Measurements from ENCODE around the gene SPINK6.

The SPINK6 gene, protein sequence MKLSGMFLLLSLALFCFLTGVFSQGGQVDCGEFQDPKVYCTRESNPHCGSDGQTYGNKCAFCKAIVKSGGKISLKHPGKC

DNA sequence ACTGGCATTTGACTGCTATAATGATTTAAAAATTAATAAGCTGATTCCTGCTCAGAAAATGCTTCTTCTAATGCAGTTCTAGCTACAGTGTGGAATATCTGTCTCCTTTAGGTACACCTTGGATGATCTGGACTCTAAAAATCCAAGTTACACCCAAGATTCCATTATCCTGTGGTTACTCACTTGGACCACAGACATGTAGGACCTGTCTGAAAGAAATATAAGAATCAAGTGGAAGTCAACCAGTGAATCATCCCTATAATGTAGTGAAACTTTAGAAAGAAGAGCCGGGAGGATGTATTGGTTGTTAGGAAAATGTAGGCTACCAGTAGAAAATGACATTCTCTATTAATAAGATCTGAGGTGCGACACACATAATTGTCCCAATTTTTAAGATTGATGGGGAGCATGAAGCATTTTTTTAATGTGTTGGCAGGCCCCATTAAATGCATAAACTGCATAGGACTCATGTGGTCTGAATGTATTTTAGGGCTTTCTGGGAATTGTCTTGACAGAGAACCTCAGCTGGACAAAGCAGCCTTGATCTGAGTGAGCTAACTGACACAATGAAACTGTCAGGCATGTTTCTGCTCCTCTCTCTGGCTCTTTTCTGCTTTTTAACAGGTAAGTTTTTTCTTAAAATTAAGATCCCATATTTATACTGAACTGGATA, at the start of gene SPINK6:
Gene SPINK6, plus strand, starts transcription at position 512 of the 673 bp plus-strand sequence. Its CDS starts 55 bp downstream, at position 567.
- Histone ChIP-seq H3K9me3 (ENCODE audit: control insufficient read depth in 1 of 2, low read length in 2 of 2) (no peaks in the 10 kb centered on the region), H3K4me1 (ENCODE audit: control insufficient read depth in 1 of 2, insufficient read depth in 2 of 2, low read length in 2 of 2) (no peaks in the 10 kb centered on the region), H3K27ac (ENCODE audit: low read depth, low read length) (no peak within 1 kb of the TSS), H3K9ac (ENCODE audit: low read depth in 1 of 2, low read length in 2 of 2) (no peak within 1 kb of the TSS), H3K27me3 (ENCODE audit: control insufficient read depth in 1 of 2, insufficient read depth in 2 of 2, low read length in 2 of 2) (peaks cover 0 to 3% of the 10 kb centered on the region in 2 donors), H3K36me3 (ENCODE audit: control insufficient read depth in 1 of 2, insufficient read depth in 2 of 2, low read length in 2 of 2) (no peaks in the 10 kb centered on the region), H3K4me3 (ENCODE audit: low read depth in 1 of 2, low read length in 2 of 2) (no peak within 1 kb of the TSS)

GRCh38 chr5:148156609-148157008, 46.2 kb upstream of the SPINK6 start:
- H3K9ac ChIP-seq (ENCODE audit: low read depth in 1 of 2, low read length in 2 of 2) = no peak overlapping the region
- no peaks in the 10 kb centered on the region for H3K9me3 ChIP-seq (ENCODE audit: control insufficient read depth in 1 of 2, low read length in 2 of 2)
- no peak overlapping the region for H3K27ac ChIP-seq (ENCODE audit: low read depth, low read length)
- H3K4me3 ChIP-seq (ENCODE audit: low read depth in 1 of 2, low read length in 2 of 2) = no peak overlapping the region
- H3K36me3 ChIP-seq (ENCODE audit: control insufficient read depth in 1 of 2, insufficient read depth in 2 of 2, low read length in 2 of 2) = no peaks in the 10 kb centered on the region
- H3K27me3 ChIP-seq (ENCODE audit: control insufficient read depth in 1 of 2, insufficient read depth in 2 of 2, low read length in 2 of 2) = no peaks in the 10 kb centered on the region
- no peaks in the 10 kb centered on the region for H3K4me1 ChIP-seq (ENCODE audit: control insufficient read depth in 1 of 2, insufficient read depth in 2 of 2, low read length in 2 of 2)

DNA sequence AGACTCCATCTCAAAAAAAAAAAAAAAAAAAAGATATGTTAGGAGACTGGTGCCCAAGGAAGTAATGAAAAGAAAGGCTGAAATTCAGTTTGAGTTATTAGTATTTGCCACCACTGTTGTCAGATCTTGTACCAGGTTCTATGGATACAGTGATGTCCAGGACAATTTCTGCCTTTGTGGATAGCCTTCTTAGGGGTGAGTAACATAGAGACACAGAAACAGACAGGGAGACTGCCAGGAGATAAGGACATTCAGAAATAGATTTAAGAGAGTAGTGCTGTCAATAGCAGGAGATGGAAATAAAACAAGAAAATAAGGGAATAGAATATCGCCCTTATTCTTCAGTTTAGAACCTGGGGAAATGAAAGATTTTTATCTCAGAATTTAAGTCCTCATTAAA, 40.8 kb upstream of the SPINK6 start:
- Histone ChIP-seq H3K27me3 (ENCODE audit: control insufficient read depth in 1 of 2, insufficient read depth in 2 of 2, low read length in 2 of 2) (no peaks in the 10 kb centered on the region), H3K36me3 (ENCODE audit: control insufficient read depth in 1 of 2, insufficient read depth in 2 of 2, low read length in 2 of 2) (no peaks in the 10 kb centered on the region), H3K4me1 (ENCODE audit: control insufficient read depth in 1 of 2, insufficient read depth in 2 of 2, low read length in 2 of 2) (no peaks in the 10 kb centered on the region), H3K9me3 (ENCODE audit: control insufficient read depth in 1 of 2, low read length in 2 of 2) (no peaks in the 10 kb centered on the region), H3K27ac (ENCODE audit: low read depth, low read length) (no peak overlapping the region), H3K9ac (ENCODE audit: low read depth in 1 of 2, low read length in 2 of 2) (no peak overlapping the region), H3K4me3 (ENCODE audit: low read depth in 1 of 2, low read length in 2 of 2) (no peak overlapping the region)

DNA sequence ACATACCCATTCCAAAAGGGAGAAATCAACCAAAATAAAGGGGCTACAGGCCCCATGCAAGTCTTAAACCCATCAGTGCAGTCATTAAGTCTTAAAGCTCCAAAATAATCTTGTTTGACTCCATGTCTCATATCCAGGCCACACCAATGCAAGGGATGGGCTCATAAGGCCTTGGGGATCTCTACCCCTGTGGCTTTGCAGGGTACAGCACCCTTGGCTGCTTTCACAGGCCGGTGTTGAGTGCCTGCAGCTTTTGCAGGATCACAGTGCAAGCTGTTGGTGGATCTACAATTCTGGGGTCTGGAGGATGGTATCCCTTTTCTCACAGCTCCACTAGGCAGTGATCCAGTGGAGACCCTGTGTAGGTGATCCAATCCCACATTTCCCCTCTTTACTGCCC, 39.5 kb upstream of the SPINK6 start:
- no peak overlapping the region for H3K9ac ChIP-seq (ENCODE audit: low read depth in 1 of 2, low read length in 2 of 2)
- no peak overlapping the region for H3K27ac ChIP-seq (ENCODE audit: low read depth, low read length)
- no peak overlapping the region for H3K4me3 ChIP-seq (ENCODE audit: low read depth in 1 of 2, low read length in 2 of 2)
- no peaks in the 10 kb centered on the region for H3K4me1 ChIP-seq (ENCODE audit: control insufficient read depth in 1 of 2, insufficient read depth in 2 of 2, low read length in 2 of 2)
- no peaks in the 10 kb centered on the region for H3K27me3 ChIP-seq (ENCODE audit: control insufficient read depth in 1 of 2, insufficient read depth in 2 of 2, low read length in 2 of 2)
- no peaks in the 10 kb centered on the region for H3K36me3 ChIP-seq (ENCODE audit: control insufficient read depth in 1 of 2, insufficient read depth in 2 of 2, low read length in 2 of 2)
- no peaks in the 10 kb centered on the region for H3K9me3 ChIP-seq (ENCODE audit: control insufficient read depth in 1 of 2, low read length in 2 of 2)

DNA sequence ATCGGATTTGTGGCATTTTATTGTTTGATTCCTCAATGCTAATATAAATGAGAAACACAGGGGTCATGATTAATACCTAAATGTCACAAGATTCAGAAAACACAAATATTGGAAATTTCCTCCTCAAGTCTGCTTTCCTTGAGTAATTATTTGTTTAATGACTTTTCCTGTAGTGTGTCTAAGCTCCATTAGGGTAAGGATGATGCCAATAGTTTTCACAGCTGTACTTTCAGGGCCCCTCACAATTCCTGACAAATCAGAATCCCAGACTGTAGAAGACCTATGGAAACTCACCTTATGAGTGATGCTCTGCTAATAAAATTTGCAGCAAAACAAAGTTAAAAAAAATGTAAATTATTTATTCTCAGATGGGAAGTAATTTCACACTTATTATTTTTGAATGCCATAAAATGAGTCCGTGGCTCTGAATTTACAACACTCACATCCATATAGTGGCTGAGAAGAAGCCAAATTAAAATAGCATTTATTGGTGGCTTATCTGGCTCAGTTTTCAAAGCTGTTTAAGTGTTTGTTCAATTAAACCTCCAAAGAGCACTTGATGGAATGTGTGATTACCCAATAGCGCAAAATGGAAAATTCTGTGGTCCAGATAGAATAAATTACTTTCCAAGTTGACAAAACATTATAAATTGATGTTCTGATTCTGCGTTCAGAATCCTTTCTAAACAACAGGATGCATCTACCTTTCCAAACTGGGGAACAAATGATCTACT, 36.1 kb upstream of the SPINK6 start:
- H3K27ac ChIP-seq (ENCODE audit: low read depth, low read length) = no peak overlapping the region

DNA sequence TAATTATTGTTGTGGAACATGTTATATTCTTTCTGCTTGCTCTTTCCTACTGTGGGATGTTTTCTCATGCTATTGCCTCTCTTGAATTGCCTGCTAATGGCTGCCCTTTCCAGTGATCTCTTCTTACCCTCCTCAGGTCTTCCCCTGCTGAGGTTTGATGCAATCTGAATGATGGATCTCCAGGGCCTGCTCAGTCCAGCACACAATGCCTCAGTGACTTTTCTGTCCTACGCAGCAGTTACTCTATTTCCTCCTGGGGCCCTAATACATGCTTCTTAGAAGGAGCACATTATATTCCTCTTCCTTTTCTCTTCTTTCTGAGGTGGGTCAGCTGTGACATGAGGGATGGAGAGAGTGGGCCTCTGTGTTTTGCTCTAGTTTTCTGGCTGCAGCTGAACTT, 34.6 kb upstream of the SPINK6 start, which contains the start of gene SPINK14:
Gene SPINK14, plus strand, starts transcription at position 301 of the 400 bp plus-strand sequence. CDS start 1,187 bp downstream, outside the sequence.
- H3K36me3 ChIP-seq (ENCODE audit: control insufficient read depth in 1 of 2, insufficient read depth in 2 of 2, low read length in 2 of 2) = no peaks in the 10 kb centered on the region
- no peaks in the 10 kb centered on the region for H3K9me3 ChIP-seq (ENCODE audit: control insufficient read depth in 1 of 2, low read length in 2 of 2)
- H3K27me3 ChIP-seq (ENCODE audit: control insufficient read depth in 1 of 2, insufficient read depth in 2 of 2, low read length in 2 of 2) = no peaks in the 10 kb centered on the region
- H3K4me3 ChIP-seq (ENCODE audit: low read depth in 1 of 2, low read length in 2 of 2) = no peak within 1 kb of the TSS
- no peak within 1 kb of the TSS for H3K27ac ChIP-seq (ENCODE audit: low read depth, low read length)
- H3K9ac ChIP-seq (ENCODE audit: low read depth in 1 of 2, low read length in 2 of 2) = no peak within 1 kb of the TSS
- H3K4me1 ChIP-seq (ENCODE audit: control insufficient read depth in 1 of 2, insufficient read depth in 2 of 2, low read length in 2 of 2) = no peaks in the 10 kb centered on the region

More for the DNA sequence above, 36.1 kb upstream of the SPINK6 start:
- Histone ChIP-seq H3K27me3 (ENCODE audit: control insufficient read depth in 1 of 2, insufficient read depth in 2 of 2, low read length in 2 of 2) (no peaks in the 10 kb centered on the region), H3K36me3 (ENCODE audit: control insufficient read depth in 1 of 2, insufficient read depth in 2 of 2, low read length in 2 of 2) (no peaks in the 10 kb centered on the region), H3K9me3 (ENCODE audit: control insufficient read depth in 1 of 2, low read length in 2 of 2) (no peaks in the 10 kb centered on the region), H3K9ac (ENCODE audit: low read depth in 1 of 2, low read length in 2 of 2) (no peak overlapping the region), H3K4me3 (ENCODE audit: low read depth in 1 of 2, low read length in 2 of 2) (no peak overlapping the region), H3K4me1 (ENCODE audit: control insufficient read depth in 1 of 2, insufficient read depth in 2 of 2, low read length in 2 of 2) (no peaks in the 10 kb centered on the region)

- no peaks in the 10 kb centered on the region for H3K36me3 ChIP-seq (ENCODE audit: control insufficient read depth in 1 of 2, insufficient read depth in 2 of 2, low read length in 2 of 2)
Observed at GRCh38 chr5:148172377-148172776, 30.5 kb upstream of the SPINK6 start.

DNA sequence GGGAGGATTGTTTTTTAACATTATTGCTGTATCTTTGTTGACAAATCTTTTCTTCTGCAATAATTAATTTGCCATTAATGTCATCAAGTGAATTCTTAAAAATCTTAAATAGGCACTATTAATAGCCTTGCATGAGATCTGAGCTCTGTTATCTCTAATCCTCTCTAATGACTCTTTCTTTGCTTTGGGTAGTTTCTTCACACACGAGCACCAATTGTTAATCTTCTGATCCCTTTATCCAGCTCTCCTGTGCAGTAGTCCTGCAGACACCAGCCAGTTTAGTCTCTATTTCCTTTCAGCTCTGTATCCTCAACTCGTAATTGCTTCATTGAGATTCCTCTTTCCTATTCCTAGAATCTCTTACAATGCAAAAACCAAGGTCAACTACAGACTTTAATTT, 26.4 kb upstream of the SPINK6 start:
- H3K4me1 ChIP-seq (ENCODE audit: control insufficient read depth in 1 of 2, insufficient read depth in 2 of 2, low read length in 2 of 2) = no peaks in the 10 kb centered on the region
- no peaks in the 10 kb centered on the region for H3K9me3 ChIP-seq (ENCODE audit: control insufficient read depth in 1 of 2, low read length in 2 of 2)
- H3K27me3 ChIP-seq (ENCODE audit: control insufficient read depth in 1 of 2, insufficient read depth in 2 of 2, low read length in 2 of 2) = no peaks in the 10 kb centered on the region
- no peaks in the 10 kb centered on the region for H3K36me3 ChIP-seq (ENCODE audit: control insufficient read depth in 1 of 2, insufficient read depth in 2 of 2, low read length in 2 of 2)
- H3K4me3 ChIP-seq (ENCODE audit: low read depth in 1 of 2, low read length in 2 of 2) = no peak overlapping the region
- no peak overlapping the region for H3K27ac ChIP-seq (ENCODE audit: low read depth, low read length)
- H3K9ac ChIP-seq (ENCODE audit: low read depth in 1 of 2, low read length in 2 of 2) = no peak overlapping the region

More at GRCh38 chr5:148172377-148172776, 30.5 kb upstream of the SPINK6 start:
- H3K9ac ChIP-seq (ENCODE audit: low read depth in 1 of 2, low read length in 2 of 2) = no peak overlapping the region
- no peaks in the 10 kb centered on the region for H3K4me1 ChIP-seq (ENCODE audit: control insufficient read depth in 1 of 2, insufficient read depth in 2 of 2, low read length in 2 of 2)
- no peaks in the 10 kb centered on the region for H3K27me3 ChIP-seq (ENCODE audit: control insufficient read depth in 1 of 2, insufficient read depth in 2 of 2, low read length in 2 of 2)
- H3K27ac ChIP-seq (ENCODE audit: low read depth, low read length) = no peak overlapping the region
- no peak overlapping the region for H3K4me3 ChIP-seq (ENCODE audit: low read depth in 1 of 2, low read length in 2 of 2)
- no peaks in the 10 kb centered on the region for H3K9me3 ChIP-seq (ENCODE audit: control insufficient read depth in 1 of 2, low read length in 2 of 2)

DNA sequence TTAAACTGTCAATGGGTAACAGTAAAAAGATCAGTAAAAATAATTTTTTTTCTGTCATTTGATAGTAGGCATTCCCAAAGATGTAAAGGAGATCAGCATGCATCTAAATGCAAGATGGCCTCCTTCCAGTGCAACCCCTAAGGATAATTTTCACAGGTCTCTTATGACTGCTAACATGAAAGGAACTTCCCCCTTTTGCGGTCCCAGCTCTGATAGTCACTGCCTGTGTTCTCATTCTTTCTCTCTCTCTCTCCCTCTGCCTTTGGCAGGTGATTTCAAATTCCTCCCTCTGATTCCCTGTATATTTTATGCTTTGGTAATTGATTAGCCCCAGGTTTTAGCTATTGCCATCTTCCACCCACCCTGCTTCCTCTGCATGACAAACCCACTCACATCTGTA, 25.6 kb upstream of the SPINK6 start:
- H3K36me3 ChIP-seq (ENCODE audit: control insufficient read depth in 1 of 2, insufficient read depth in 2 of 2, low read length in 2 of 2) = no peaks in the 10 kb centered on the region
- H3K9me3 ChIP-seq (ENCODE audit: control insufficient read depth in 1 of 2, low read length in 2 of 2) = no peaks in the 10 kb centered on the region
- no peak overlapping the region for H3K4me3 ChIP-seq (ENCODE audit: low read depth in 1 of 2, low read length in 2 of 2)
- no peaks in the 10 kb centered on the region for H3K4me1 ChIP-seq (ENCODE audit: control insufficient read depth in 1 of 2, insufficient read depth in 2 of 2, low read length in 2 of 2)
- no peaks in the 10 kb centered on the region for H3K27me3 ChIP-seq (ENCODE audit: control insufficient read depth in 1 of 2, insufficient read depth in 2 of 2, low read length in 2 of 2)
- no peak overlapping the region for H3K27ac ChIP-seq (ENCODE audit: low read depth, low read length)
- H3K9ac ChIP-seq (ENCODE audit: low read depth in 1 of 2, low read length in 2 of 2) = no peak overlapping the region

- H3K36me3 ChIP-seq (ENCODE audit: control insufficient read depth in 1 of 2, insufficient read depth in 2 of 2, low read length in 2 of 2) = no peaks in the 10 kb centered on the region
- H3K9me3 ChIP-seq (ENCODE audit: control insufficient read depth in 1 of 2, low read length in 2 of 2) = no peaks in the 10 kb centered on the region
- H3K27me3 ChIP-seq (ENCODE audit: control insufficient read depth in 1 of 2, insufficient read depth in 2 of 2, low read length in 2 of 2) = no peaks in the 10 kb centered on the region
- no peak overlapping the region for H3K9ac ChIP-seq (ENCODE audit: low read depth in 1 of 2, low read length in 2 of 2)
- H3K4me1 ChIP-seq (ENCODE audit: control insufficient read depth in 1 of 2, insufficient read depth in 2 of 2, low read length in 2 of 2) = no peaks in the 10 kb centered on the region
- no peak overlapping the region for H3K4me3 ChIP-seq (ENCODE audit: low read depth in 1 of 2, low read length in 2 of 2)
- no peak overlapping the region for H3K27ac ChIP-seq (ENCODE audit: low read depth, low read length)
Observed at GRCh38 chr5:148179234-148179824, 23.5 kb upstream of the SPINK6 start.

Data from duodenal mucosa (tissue), 2 donors.